ENCODE measurements around the gene CEBPZ. TPM values are rescaled to one million over a fixed set of nuclear protein-coding genes. Genes with fewer than 3 reads are reported as not detected.

CEBPZ gene
- polyA plus RNA-seq (2012; ENCODE audit: missing spikeins): 53.8 TPM

- DNase-seq (ENCODE audit: insufficient read length) (peak; percentile 86), FAIRE-seq (peak; percentile 92)
- peak; percentile 90 for TF ChIP-seq POLR2AphosphoS5 (IDR thresholded peaks at IDR 0.05; ENCODE audit: low read depth, low read length)
- peak; percentile 86; the same call in 1 of the 2 replicates for TF ChIP-seq TAF1 (IDR thresholded peaks at IDR 0.05; ENCODE audit: borderline replicate concordance, low read depth, low read length)
- peak; percentile 93 for TF ChIP-seq POLR2A (IDR thresholded peaks at IDR 0.05; ENCODE audit: low read depth, low read length)
Observed at GRCh38 chr2:37231241-37232130, at the start of gene CEBPZ, which contains the start of gene NDUFAF7. CEBPZ (minus strand) TSS chr2:37231596; CDS start chr2:37231567, 29 bp downstream. NDUFAF7 (plus strand) TSS chr2:37231658; CDS start chr2:37231706, 48 bp downstream.

- no peak for TF ChIP-seq TAF1 (IDR thresholded peaks at IDR 0.05; ENCODE audit: borderline replicate concordance, low read depth, low read length)
- no peak for TF ChIP-seq POLR2A (IDR thresholded peaks at IDR 0.05; ENCODE audit: low read depth, low read length)
- TF ChIP-seq POLR2AphosphoS5 (IDR thresholded peaks at IDR 0.05; ENCODE audit: low read depth, low read length): no peak
- DNase-seq (ENCODE audit: insufficient read length): no peak
- no peak for FAIRE-seq
Observed at GRCh38 chr2:37276291-37276690, 44.9 kb upstream of the CEBPZ start.

GRCh38 chr2:37274359-37274965, 43.1 kb upstream of the CEBPZ start:
- TF ChIP-seq POLR2A (IDR thresholded peaks at IDR 0.05; ENCODE audit: low read depth, low read length): no peak
- no peak for TF ChIP-seq POLR2AphosphoS5 (IDR thresholded peaks at IDR 0.05; ENCODE audit: low read depth, low read length)
- no peak for TF ChIP-seq TAF1 (IDR thresholded peaks at IDR 0.05; ENCODE audit: borderline replicate concordance, low read depth, low read length)
- FAIRE-seq (no peak), DNase-seq (ENCODE audit: insufficient read length) (no peak)

- FAIRE-seq: no peak
- no peak for DNase-seq (ENCODE audit: insufficient read length)
- TF ChIP-seq POLR2AphosphoS5 (IDR thresholded peaks at IDR 0.05; ENCODE audit: low read depth, low read length) (no peak), TAF1 (IDR thresholded peaks at IDR 0.05; ENCODE audit: borderline replicate concordance, low read depth, low read length) (no peak), POLR2A (IDR thresholded peaks at IDR 0.05; ENCODE audit: low read depth, low read length) (no peak)
Observed at GRCh38 chr2:37271376-37272067, 40.1 kb upstream of the CEBPZ start.

GRCh38 chr2:37268111-37268510, 36.7 kb upstream of the CEBPZ start:
- TF ChIP-seq POLR2AphosphoS5 (IDR thresholded peaks at IDR 0.05; ENCODE audit: low read depth, low read length): no peak
- TF ChIP-seq TAF1 (IDR thresholded peaks at IDR 0.05; ENCODE audit: borderline replicate concordance, low read depth, low read length): no peak
- TF ChIP-seq POLR2A (IDR thresholded peaks at IDR 0.05; ENCODE audit: low read depth, low read length): no peak
- FAIRE-seq (no peak), DNase-seq (ENCODE audit: insufficient read length) (no peak)

GRCh38 chr2:37267685-37268084, 36.3 kb upstream of the CEBPZ start:
- FAIRE-seq: no peak
- TF ChIP-seq POLR2A (IDR thresholded peaks at IDR 0.05; ENCODE audit: low read depth, low read length) (no peak), TAF1 (IDR thresholded peaks at IDR 0.05; ENCODE audit: borderline replicate concordance, low read depth, low read length) (no peak), POLR2AphosphoS5 (IDR thresholded peaks at IDR 0.05; ENCODE audit: low read depth, low read length) (no peak)
- DNase-seq (ENCODE audit: insufficient read length): no peak

GRCh38 chr2:37263839-37264238, 32.4 kb upstream of the CEBPZ start:
- no peak for FAIRE-seq

GRCh38 chr2:37262522-37262921, 31.1 kb upstream of the CEBPZ start:
- TF ChIP-seq POLR2A (IDR thresholded peaks at IDR 0.05; ENCODE audit: low read depth, low read length) (no peak), POLR2AphosphoS5 (IDR thresholded peaks at IDR 0.05; ENCODE audit: low read depth, low read length) (no peak), TAF1 (IDR thresholded peaks at IDR 0.05; ENCODE audit: borderline replicate concordance, low read depth, low read length) (no peak)
- DNase-seq (ENCODE audit: insufficient read length) (no peak), FAIRE-seq (no peak)

More at GRCh38 chr2:37263839-37264238, 32.4 kb upstream of the CEBPZ start:
- no peak for TF ChIP-seq POLR2AphosphoS5 (IDR thresholded peaks at IDR 0.05; ENCODE audit: low read depth, low read length)
- no peak for TF ChIP-seq TAF1 (IDR thresholded peaks at IDR 0.05; ENCODE audit: borderline replicate concordance, low read depth, low read length)
- no peak for TF ChIP-seq POLR2A (IDR thresholded peaks at IDR 0.05; ENCODE audit: low read depth, low read length)
- DNase-seq (ENCODE audit: insufficient read length): no peak

GRCh38 chr2:37250869-37251740, 19.7 kb upstream of the CEBPZ start:
- no peak for DNase-seq (ENCODE audit: insufficient read length)
- peak; percentile 44 for FAIRE-seq
- TF ChIP-seq POLR2AphosphoS5 (IDR thresholded peaks at IDR 0.05; ENCODE audit: low read depth, low read length) (no peak), POLR2A (IDR thresholded peaks at IDR 0.05; ENCODE audit: low read depth, low read length) (no peak), TAF1 (IDR thresholded peaks at IDR 0.05; ENCODE audit: borderline replicate concordance, low read depth, low read length) (no peak)

GRCh38 chr2:37246205-37246604, 14.8 kb upstream of the CEBPZ start:
- TF ChIP-seq POLR2AphosphoS5 (IDR thresholded peaks at IDR 0.05; ENCODE audit: low read depth, low read length) (no peak), TAF1 (IDR thresholded peaks at IDR 0.05; ENCODE audit: borderline replicate concordance, low read depth, low read length) (no peak), POLR2A (IDR thresholded peaks at IDR 0.05; ENCODE audit: low read depth, low read length) (no peak)
- no peak for FAIRE-seq
- no peak for DNase-seq (ENCODE audit: insufficient read length)

Measured in GM12892 (cell line).